Bladder microvascular endothelial cell (primary cell): ENCODE measurements around the gene IGF1. TPM values are rescaled to one million over a fixed set of nuclear protein-coding genes. Genes with fewer than 3 reads are reported as not detected.

ENCODE experiments used
- total RNA-seq: library from RNA; depleted of rRNA; stranded (reverse); fragments of >200 nt; gene quantifications from 2 replicates; pipeline ENCODE4 v1.2.3, GENCODE V29; 2014

IGF1 gene
- 0.57 and 0.65 TPM in 2 replicates for total RNA-seq

DNA sequence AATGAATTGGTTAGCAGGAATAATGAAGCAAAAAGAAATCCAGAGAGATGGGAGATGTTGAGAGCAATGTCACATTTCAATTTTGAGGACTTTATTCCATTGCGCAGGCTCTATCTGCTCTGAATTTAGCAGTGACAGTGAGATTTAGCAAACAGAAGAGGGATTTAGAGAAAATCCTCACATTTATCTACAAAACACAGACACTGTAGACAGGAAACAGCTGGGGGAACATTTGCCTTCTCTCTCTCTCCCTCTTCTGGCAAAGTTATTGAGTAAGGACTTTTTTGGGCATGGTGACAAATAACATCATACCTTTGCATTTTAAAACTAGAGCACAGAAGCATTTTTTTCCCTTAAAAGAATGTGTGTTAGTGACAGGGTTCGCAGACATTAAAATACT, at the start of gene IGF1:
Gene IGF1 (minus strand): TSS at position 158 of the 400 bp plus-strand sequence. CDS start 182 bp downstream, outside the sequence.

